ENCODE results near the gene SMAD6.

The SMAD6 gene

GRCh38 chr15:66701422-66702034 is 508 bp upstream of the SMAD6 start (continued):
- 0 out of 2 replicates have a peak, but pooled peaks have one; percentile 34 for TF ChIP-seq ZNF394 (tag by site-specific recombination; IDR thresholded peaks at IDR 0.05; ENCODE audit: borderline replicate concordance)
- TF ChIP-seq ZBTB1 (tag by site-specific recombination; IDR thresholded peaks at IDR 0.05) = no peak
- TF ChIP-seq ZFP69B (tag by site-specific recombination; IDR thresholded peaks at IDR 0.05) = no peak; the same call in none of the 2 replicates
- TF ChIP-seq INSM2 (tag by site-specific recombination; IDR thresholded peaks at IDR 0.05) = no peak
- peak; percentile 77; the same call in 1 of the 2 replicates for TF ChIP-seq ZNF2 (tag by site-specific recombination; IDR thresholded peaks at IDR 0.05)
- TF ChIP-seq ZNF324 (tag by site-specific recombination; IDR thresholded peaks at IDR 0.05) = 0 out of 2 replicates have a peak, but pooled peaks have one; percentile 9
- TF ChIP-seq BCL6B (tag by site-specific recombination; IDR thresholded peaks at IDR 0.05) = no peak
- TF ChIP-seq TCF7L2 (IDR thresholded peaks at IDR 0.05; ENCODE audit: borderline replicate concordance, low read depth, low read length) = no peak
- no peak for TF ChIP-seq ZNF157 (tag by site-specific recombination; IDR thresholded peaks at IDR 0.05)
- TF ChIP-seq ZNF426 (tag by site-specific recombination; IDR thresholded peaks at IDR 0.05) = no peak
- no peak for TF ChIP-seq ZNF654 (tag by site-specific recombination; IDR thresholded peaks at IDR 0.05; ENCODE audit: low read depth)
- TF ChIP-seq ZBTB49 (tag by site-specific recombination; IDR thresholded peaks at IDR 0.05; ENCODE audit: low read depth) = no peak
- peak; percentile 17 for TF ChIP-seq GLIS1 (tag by site-specific recombination; IDR thresholded peaks at IDR 0.05)
- no peak; the same call in 1 of the 2 replicates for TF ChIP-seq ZFHX2 (tag by site-specific recombination; conservative IDR thresholded peaks at IDR 0.05)
- no peak for TF ChIP-seq ZNF560 (tag by site-specific recombination; IDR thresholded peaks at IDR 0.05; ENCODE audit: borderline replicate concordance)
- TF ChIP-seq ZNF521 (tag by site-specific recombination; IDR thresholded peaks at IDR 0.05) = no peak
- TF ChIP-seq GFI1B (tag by site-specific recombination; IDR thresholded peaks at IDR 0.05) = no peak
- TF ChIP-seq ZNF791 (tag by site-specific recombination; IDR thresholded peaks at IDR 0.05) = no peak
- peak; percentile 64 for TF ChIP-seq SP3 (tag by site-specific recombination; IDR thresholded peaks at IDR 0.05)
- TF ChIP-seq ZNF223 (tag by site-specific recombination; IDR thresholded peaks at IDR 0.05) = no peak
- no peak for TF ChIP-seq ZNF114 (tag by site-specific recombination; IDR thresholded peaks at IDR 0.05)
- TF ChIP-seq PATZ1 (tag by site-specific recombination; IDR thresholded peaks at IDR 0.05) = peak; percentile 83
- no peak; the same call in 1 of the 2 replicates for TF ChIP-seq ZNF645 (tag by site-specific recombination; IDR thresholded peaks at IDR 0.05)
- TF ChIP-seq YY2 (tag by site-specific recombination; IDR thresholded peaks at IDR 0.05) = no peak
- TF ChIP-seq ZNF629 (tag by site-specific recombination; IDR thresholded peaks at IDR 0.05) = no peak; the same call in 1 of the 2 replicates
- no peak for TF ChIP-seq ZNF140 (tag by site-specific recombination; IDR thresholded peaks at IDR 0.05)
- TF ChIP-seq ZNF585B (tag by site-specific recombination; IDR thresholded peaks at IDR 0.05) = no peak
- no peak for TF ChIP-seq ZNF169 (tag by site-specific recombination; IDR thresholded peaks at IDR 0.05)
